NB4 (cell line): ENCODE data around the gene RECQL.
"Not testable (repeated sequence)": the region's sequence is repeated elsewhere in the genome, so short reads cannot be mapped to it uniquely, and the experiment has no call there.

Experiments
- DNase-seq: peaks from one replicate; pipeline ENCODE4 v3.0.0; 2010; ENCODE audit warnings: low read depth
- H3K4me3 ChIP-seq: one replicate; pipeline ENCODE4 v1.5.1; 2011; ENCODE audit warnings: mild to moderate bottlenecking, low read depth, low read length, moderate library complexity
- CTCF ChIP-seq: IDR thresholded peaks from one replicate; pipeline ENCODE4 v1.5.1; 2012; ENCODE audit warnings: low read depth, low read length
- MYC ChIP-seq: IDR thresholded peaks from 2 replicates; pipeline ENCODE4 v1.6.1; 2011; ENCODE audit warnings: low read depth, low read length
- POLR2A ChIP-seq: IDR thresholded peaks from 2 replicates; pipeline ENCODE4 v1.6.1; 2011; ENCODE audit warnings: mild to moderate bottlenecking; ENCODE audit not compliant: insufficient read length; ENCODE audit errors: extremely low read depth
- TF ChIP-seq, protein P1 (sequence below): IDR thresholded peaks from 2 replicates; pipeline ENCODE4 v1.6.1; 2011; ENCODE audit warnings: low read depth, low read length

The RECQL gene

DNA sequence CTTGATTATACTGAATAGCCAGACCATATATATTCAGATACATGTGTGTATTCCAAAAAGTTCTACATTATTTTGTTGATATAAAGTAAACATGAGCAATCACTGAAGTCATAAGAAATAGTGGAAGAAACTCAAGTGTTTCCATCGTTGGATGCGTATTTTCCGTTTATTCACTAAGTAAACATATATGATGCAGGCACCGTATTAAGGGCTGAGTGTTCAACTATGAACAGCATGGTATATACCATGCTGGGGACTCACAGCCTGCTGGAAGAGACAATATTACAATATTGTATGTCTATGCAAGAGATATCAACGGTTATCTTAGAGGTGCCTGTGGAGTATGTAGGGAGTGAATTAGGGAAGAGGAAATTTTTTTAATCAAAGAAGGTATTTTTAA lies 62.8 kb downstream of the RECQL start:
- DNase-seq: peak; percentile 28
- peak overlapping the region; percentile 87 for H3K4me3 ChIP-seq
- TF ChIP-seq POLR2A (no peak), MYC (no peak), CTCF (no peak)
- TF ChIP-seq, protein P1, sequence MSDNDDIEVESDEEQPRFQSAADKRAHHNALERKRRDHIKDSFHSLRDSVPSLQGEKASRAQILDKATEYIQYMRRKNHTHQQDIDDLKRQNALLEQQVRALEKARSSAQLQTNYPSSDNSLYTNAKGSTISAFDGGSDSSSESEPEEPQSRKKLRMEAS: no peak

DNA sequence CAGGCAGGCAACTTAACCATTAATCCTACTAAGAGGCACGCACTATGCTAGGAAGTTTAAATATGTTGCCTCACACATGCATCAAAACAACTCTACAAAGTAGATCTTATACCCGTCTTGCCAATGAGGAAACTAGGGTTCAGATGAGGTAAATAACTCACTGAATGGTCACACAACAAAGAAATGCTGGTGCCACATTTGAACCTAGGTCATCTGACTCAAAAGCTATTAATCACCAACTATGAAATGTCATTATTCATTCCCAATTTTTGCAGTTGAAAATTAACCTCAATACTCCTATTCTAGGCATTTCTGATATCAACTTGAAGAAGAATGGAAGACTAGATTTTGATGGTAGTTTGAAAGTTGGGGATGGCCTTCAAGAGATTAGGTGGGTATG lies 66.7 kb downstream of the RECQL start:
- no peak overlapping the region for H3K4me3 ChIP-seq
- TF ChIP-seq CTCF (no peak), MYC (no peak), POLR2A (no peak)
- TF ChIP-seq, protein P1: no peak
- no peak for DNase-seq

- DNase-seq: no peak
- no peak overlapping the region for H3K4me3 ChIP-seq
- TF ChIP-seq, protein P1: no peak
- TF ChIP-seq CTCF (no peak), POLR2A (no peak), MYC (no peak)
Observed at GRCh38 chr12:21433525-21433924, 67.9 kb downstream of the RECQL start.

GRCh38 chr12:21429994-21430393 lies 71.4 kb downstream of the RECQL start:
- TF ChIP-seq CTCF (no peak), MYC (no peak), POLR2A (no peak)
- TF ChIP-seq, protein P1: no peak
- H3K4me3 ChIP-seq: no peak overlapping the region
- no peak for DNase-seq

DNA sequence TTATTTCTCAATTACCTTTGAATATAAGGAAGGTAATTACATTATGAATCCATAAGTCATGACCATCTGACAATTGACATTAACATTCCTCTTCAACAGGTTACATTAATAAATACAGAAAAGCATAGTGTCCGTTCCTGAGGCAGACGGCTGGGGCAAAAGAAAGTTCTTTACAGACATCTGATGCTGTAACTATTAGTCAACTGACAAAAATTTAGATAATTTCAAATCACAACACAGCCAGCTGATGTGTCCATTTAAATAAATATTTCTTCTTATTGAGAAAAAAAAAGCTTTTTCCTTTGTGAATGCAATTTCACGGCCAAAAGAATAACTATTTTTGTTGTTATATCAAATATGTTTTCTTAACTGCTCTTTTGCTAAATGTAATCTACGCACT lies 73.2 kb downstream of the RECQL start:
- no peak for DNase-seq
- no peak for TF ChIP-seq POLR2A
- TF ChIP-seq CTCF: no peak
- TF ChIP-seq MYC: no peak
- TF ChIP-seq, protein P1: no peak
- no peak overlapping the region for H3K4me3 ChIP-seq

GRCh38 chr12:21419009-21419699 lies 82.3 kb downstream of the RECQL start:
- DNase-seq: not testable (repeated sequence)

More at GRCh38 chr12:21419009-21419699, 82.3 kb downstream of the RECQL start:
- H3K4me3 ChIP-seq: not testable (repeated sequence)
